Measurements from ENCODE around the gene ARFGEF2. TPM values are rescaled to one million over a fixed set of nuclear protein-coding genes. Genes with fewer than 3 reads are reported as not detected.
A peak's percentile ranks its signal among the peaks of the same experiment; 100 is the strongest.

Gene ARFGEF2
- total and polyA plus RNA-seq, 7 donors = 7.8 to 36.1 (median 22.8) TPM

- peaks cover 6% of the 10 kb centered on the region for H3K9me3 ChIP-seq
- no peak overlapping the region for H3K27ac ChIP-seq
- H3K36me3 ChIP-seq (ENCODE audit: insufficient read depth in 1 of 2, low read depth in 1 of 2) = no peaks in the 10 kb centered on the region
- intact Hi-C loops (cut with DNase I) = no loop called here
- no peak overlapping the region for H3K4me3 ChIP-seq
- 58 to 76% (median 74%) methylated on average over 4 of the region's 4 CpGs for WGBS, 3 donors
- ATAC-seq = no peak
- H3K4me1 ChIP-seq = no peaks in the 10 kb centered on the region
- no peak for DNase-seq
- TF ChIP-seq CTCF (IDR thresholded peaks at IDR 0.05) = no peak
- no peaks in the 10 kb centered on the region for H3K27me3 ChIP-seq (ENCODE audit: insufficient read depth in 3 of 3, low read length in 2 of 3)
Observed at GRCh38 chr20:48891235-48892048, 30.1 kb upstream of the ARFGEF2 start.

GRCh38 chr20:48892049-48892470 lies 29.5 kb upstream of the ARFGEF2 start:
- WGBS, 3 donors = 45 to 55% (median 45%) methylated on average over 3 of the region's 3 CpGs
- DNase-seq = no peak
- intact Hi-C loops (cut with DNase I) = no loop called here
- H3K27me3 ChIP-seq (ENCODE audit: insufficient read depth in 3 of 3, low read length in 2 of 3) = no peaks in the 10 kb centered on the region
- H3K4me1 ChIP-seq = no peaks in the 10 kb centered on the region
- no peak overlapping the region for H3K4me3 ChIP-seq
- no peak for TF ChIP-seq CTCF (IDR thresholded peaks at IDR 0.05)
- H3K27ac ChIP-seq = peak overlapping the region; percentile 66
- no peaks in the 10 kb centered on the region for H3K36me3 ChIP-seq (ENCODE audit: insufficient read depth in 1 of 2, low read depth in 1 of 2)
- ATAC-seq = no peak
- H3K9me3 ChIP-seq = peaks cover 6% of the 10 kb centered on the region

GRCh38 chr20:48892891-48893290 lies 28.6 kb upstream of the ARFGEF2 start:
- Histone ChIP-seq H3K4me3 (no peak overlapping the region), H3K9me3 (peaks cover 6% of the 10 kb centered on the region), H3K27me3 (ENCODE audit: insufficient read depth in 3 of 3, low read length in 2 of 3) (no peaks in the 10 kb centered on the region), H3K27ac (peak overlapping the region; percentile 66), H3K36me3 (ENCODE audit: insufficient read depth in 1 of 2, low read depth in 1 of 2) (no peaks in the 10 kb centered on the region), H3K4me1 (peaks cover 2% of the 10 kb centered on the region)
- intact Hi-C loops (cut with DNase I) = no loop called here
- ATAC-seq (peak; percentile 84 to 92 (median 86)), DNase-seq (peak; percentile 39 to 56)
- no peak for TF ChIP-seq CTCF (IDR thresholded peaks at IDR 0.05)
- 19 to 42% (median 30%) methylated on average over 2 of the region's 2 CpGs for WGBS, 3 donors

GRCh38 chr20:48893374-48893773 lies 28.1 kb upstream of the ARFGEF2 start:
- H3K9me3 ChIP-seq = peaks cover 6% of the 10 kb centered on the region
- intact Hi-C loops (cut with DNase I) = no loop called here
- H3K27ac ChIP-seq = peak overlapping the region; percentile 66
- H3K4me1 ChIP-seq = peaks cover 3% of the 10 kb centered on the region
- DNase-seq = no peak
- no peaks in the 10 kb centered on the region for H3K27me3 ChIP-seq (ENCODE audit: insufficient read depth in 3 of 3, low read length in 2 of 3)
- no peaks in the 10 kb centered on the region for H3K36me3 ChIP-seq (ENCODE audit: insufficient read depth in 1 of 2, low read depth in 1 of 2)
- peak in 1 of 4 donors; percentile 19 for ATAC-seq
- no peak overlapping the region for H3K4me3 ChIP-seq
- TF ChIP-seq CTCF (IDR thresholded peaks at IDR 0.05) = no peak
